Panc1 (cell line): ENCODE measurements around the gene C5orf34. TPM values are rescaled to one million over a fixed set of nuclear protein-coding genes. Genes with fewer than 3 reads are reported as not detected.

Source experiments
- ATAC-seq: fragments of 200-7000 bp; cut with Tn5 transposase; 2 replicates; pipeline ENCODE4 v1.9.1; 2020; ENCODE audit warnings: mild to moderate bottlenecking, moderate library complexity
- BruUV-seq: library from RNA; stranded (reverse); fragments of 400-500 nt; replicated peaks from 2 replicates; lab custom pipeline; 2021; lab: Mats Ljungman, UMichigan
- CTCF ChIA-PET: fragments of 300-600 bp; sonication (Branson Sonifier 250); formaldehyde crosslinking; loops from one replicate; lab custom pipeline; 2022; ENCODE audit warnings: antibody characterized with exemption; lab: Charles Lee
- POLR2A ChIA-PET: fragments of 300-600 bp; sonication (Branson Sonifier 250); formaldehyde crosslinking; loops from one replicate; lab custom pipeline; 2022; ENCODE audit warnings: antibody characterized with exemption; lab: Charles Lee
- DNase-seq: peaks from one replicate; pipeline ENCODE4 v3.0.0-alpha.2; 2010; ENCODE audit warnings: low read depth, low spot score
- H3K27ac ChIP-seq: 2 replicates; pipeline ENCODE4 v1.5.1; 2011; ENCODE audit warnings: mild to moderate bottlenecking, low read length, inconsistent platforms
- H3K27me3 ChIP-seq: fragments of 200-500 bp; sonication (Bioruptor generic); 2 replicates; pipeline ENCODE4 v1.6.0; 2014; ENCODE audit warnings: low read length, inconsistent platforms; ENCODE audit not compliant: control insufficient read depth, insufficient read depth
- H3K36me3 ChIP-seq: fragments of 200-500 bp; sonication (Bioruptor generic); 2 replicates; pipeline ENCODE4 v1.5.1; 2014; ENCODE audit warnings: inconsistent platforms, mild to moderate bottlenecking, low read length, moderate library complexity; ENCODE audit not compliant: control insufficient read depth, insufficient read depth
- H3K4me1 ChIP-seq: 2 replicates; pipeline ENCODE4 v1.5.1; 2011; ENCODE audit warnings: inconsistent platforms, mild to moderate bottlenecking, low read length, moderate library complexity; ENCODE audit not compliant: control insufficient read depth, insufficient read depth
- H3K4me3 ChIP-seq, 2 experiments: 2 replicates each; pipeline ENCODE4 v1.5.1; 2011 to 2012; ENCODE audit warnings: low read depth in 2 of 2, low read length in 2 of 2, mild to moderate bottlenecking in 2 of 2, inconsistent platforms in 1 of 2, moderate library complexity in 1 of 2
- H3K9me3 ChIP-seq: fragments of 200-500 bp; sonication (Bioruptor generic); 2 replicates; pipeline ENCODE4 v1.5.1; 2014; ENCODE audit warnings: low read depth, mild to moderate bottlenecking, inconsistent platforms, low read length, moderate library complexity; ENCODE audit not compliant: control insufficient read depth, insufficient read depth
- CTCF ChIP-seq: fragments of 450-650 bp; IDR thresholded peaks from 2 replicates; pipeline ENCODE4 v1.5.1; 2017; ENCODE audit warnings: mild to moderate bottlenecking
- POLR2AphosphoS5 ChIP-seq: IDR thresholded peaks from 2 replicates; pipeline ENCODE4 v1.6.1; 2012; ENCODE audit warnings: mild to moderate bottlenecking, low read depth, low read length, moderate library complexity
- REST ChIP-seq, 2 experiments: IDR thresholded peaks; 2 replicates each; pipeline ENCODE4 v1.6.1; 2011 to 2012; ENCODE audit warnings: low read depth in 2 of 2, control low read depth in 1 of 2, low read length in 1 of 2, mild to moderate bottlenecking in 1 of 2, moderate library complexity in 1 of 2; ENCODE audit not compliant: insufficient read depth in 1 of 2
- SIN3A ChIP-seq: IDR thresholded peaks from 2 replicates; pipeline ENCODE4 v1.6.1; 2012; ENCODE audit warnings: low read depth, mild to moderate bottlenecking, low read length, moderate library complexity, borderline replicate concordance; ENCODE audit not compliant: insufficient read depth
- TCF7L2 ChIP-seq: IDR thresholded peaks from 2 replicates; pipeline ENCODE4 v1.6.1; 2011; ENCODE audit warnings: mild to moderate bottlenecking, low read depth, low read length, inconsistent platforms
- in situ Hi-C: cut with HindIII; loops from 2 replicates; pipeline ENCODE4 v1.10.0; 2016; ENCODE audit warnings: low sequenced_read_pairs, low pct_unique_long_range_greater_than_20kb
- intact Hi-C: fragments of 100-400 bp; cut with micrococcal nuclease; formaldehyde crosslinking; loops from one replicate; pipeline ENCODE4 v1.10.0; 2022; ENCODE audit not compliant: unreplicated experiment
- total RNA-seq: library from RNA; stranded (reverse); gene quantifications from one replicate; pipeline ENCODE4 v1.2.1, GENCODE V29; 2021; ENCODE audit not compliant: unreplicated experiment

Gene C5orf34
- total RNA-seq, 1 experiment from 2014 or later = 6.3 TPM

GRCh38 chr5:43563321-43563720, 48.4 kb upstream of the C5orf34 start:
- in situ Hi-C loops = no loop called here
- Histone ChIP-seq H3K36me3 (no peaks in the 10 kb centered on the region), H3K4me3 (no peak overlapping the region), H3K27ac (no peak overlapping the region), H3K9me3 (no peaks in the 10 kb centered on the region), H3K27me3 (no peaks in the 10 kb centered on the region), H3K4me1 (no peaks in the 10 kb centered on the region)
- TF ChIP-seq SIN3A (no peak), CTCF (no peak), TCF7L2 (no peak), REST (IDR thresholded peaks at IDR 0.05; ENCODE audit: insufficient read depth in 1 of 2, low read depth in 2 of 2, low read length in 1 of 2) (no peak), POLR2AphosphoS5 (no peak)
- intact Hi-C loops = no loop called here
- POLR2A ChIA-PET = no interaction called here
- CTCF ChIA-PET = no interaction called here
- no peak for DNase-seq
- ATAC-seq = no peak
- no TSS peak for BruUV-seq

GRCh38 chr5:43561356-43561755, 46.4 kb upstream of the C5orf34 start:
- BruUV-seq = no TSS peak

More at GRCh38 chr5:43561356-43561755, 46.4 kb upstream of the C5orf34 start:
- Histone ChIP-seq H3K27me3 (no peaks in the 10 kb centered on the region), H3K36me3 (no peaks in the 10 kb centered on the region), H3K4me3 (no peak overlapping the region), H3K27ac (no peak overlapping the region), H3K4me1 (peaks cover 4% of the 10 kb centered on the region; the same call in 1 of the 2 replicates), H3K9me3 (no peaks in the 10 kb centered on the region)
- no peak for ATAC-seq
- ChIA-PET CTCF (no interaction called here), POLR2A (no interaction called here)
- DNase-seq = no peak
- TF ChIP-seq CTCF = no peak
- TF ChIP-seq REST (IDR thresholded peaks at IDR 0.05; ENCODE audit: insufficient read depth in 1 of 2, low read depth in 2 of 2, low read length in 1 of 2) = no peak
- TF ChIP-seq TCF7L2 = no peak
- no peak for TF ChIP-seq SIN3A
- no peak for TF ChIP-seq POLR2AphosphoS5
- intact Hi-C loops (no loop called here), in situ Hi-C loops (no loop called here)
